IPS-18c (cell line): ENCODE measurements around the gene OR9A2.

Source experiments
- H3K4me3 ChIP-seq: 2 replicates; pipeline ENCODE4 v1.7.0; 2013; ENCODE audit warnings: low read depth, mild to moderate bottlenecking, low read length, moderate library complexity; ENCODE audit not compliant: insufficient read depth
- H3K9me3 ChIP-seq: one replicate; pipeline ENCODE4 v1.6.1; 2013; ENCODE audit warnings: mild to moderate bottlenecking, low read length, moderate library complexity; ENCODE audit not compliant: control insufficient read depth, insufficient read depth

OR9A2 gene

DNA sequence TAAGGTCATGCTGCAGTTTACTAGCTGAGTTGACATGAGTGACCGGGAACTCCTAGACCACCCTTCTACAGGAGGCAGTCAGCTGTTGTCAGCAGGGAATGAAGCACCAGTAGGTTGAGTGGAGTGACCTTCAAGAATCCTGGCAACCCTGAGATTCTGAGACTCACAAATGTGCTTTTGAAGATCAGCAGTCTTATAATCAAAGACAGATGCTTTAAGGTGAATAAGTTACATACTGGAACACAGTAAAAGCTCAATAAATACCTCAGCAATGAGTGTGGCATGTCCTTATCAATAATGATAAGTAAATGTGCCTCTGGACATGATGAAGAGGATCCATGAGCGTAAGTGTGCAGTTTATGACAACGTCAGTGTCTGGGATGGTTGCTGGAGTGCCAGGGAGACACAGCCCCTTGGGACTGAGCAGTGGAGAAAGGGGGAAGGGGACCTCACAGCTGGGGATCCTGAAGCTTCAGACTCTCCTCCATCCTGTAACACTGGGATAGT is 13.3 kb upstream of the OR9A2 start:
- Histone ChIP-seq H3K9me3 (no peaks in the 10 kb centered on the region), H3K4me3 (no peak overlapping the region)

DNA sequence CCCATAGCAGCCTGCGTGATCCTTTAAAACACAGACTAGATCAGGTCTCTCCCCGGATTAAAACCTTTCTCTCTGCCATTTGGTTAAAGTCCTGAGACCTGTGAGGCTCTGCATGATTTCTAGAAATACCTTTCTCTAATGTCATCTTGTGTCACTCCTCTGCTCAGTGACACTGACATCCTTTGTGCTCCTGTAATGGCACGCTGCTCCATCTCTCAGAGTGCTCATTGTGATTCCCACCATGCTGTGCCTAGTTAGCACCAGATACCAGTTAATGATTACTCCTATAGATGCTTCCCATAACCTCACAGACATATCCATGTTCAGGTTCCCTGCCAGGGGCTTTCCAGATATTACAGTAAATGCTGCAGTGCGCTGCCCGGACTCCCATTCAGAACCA is 11.7 kb upstream of the OR9A2 start:
- H3K9me3 ChIP-seq = no peaks in the 10 kb centered on the region
- H3K4me3 ChIP-seq = no peak overlapping the region

- no peak overlapping the region for H3K4me3 ChIP-seq
- no peaks in the 10 kb centered on the region for H3K9me3 ChIP-seq
Measured at GRCh38 chr7:143027683-143028082, 751 bp upstream of the OR9A2 start.

- no peak overlapping the region for H3K4me3 ChIP-seq
- H3K9me3 ChIP-seq = no peaks in the 10 kb centered on the region
Measured at GRCh38 chr7:143025371-143025770, 1.6 kb downstream of the OR9A2 start.

GRCh38 chr7:143023047-143023446 is 3.9 kb downstream of the OR9A2 start:
- Histone ChIP-seq H3K4me3 (no peak overlapping the region), H3K9me3 (no peaks in the 10 kb centered on the region)

GRCh38 chr7:143018931-143019330 is 8.0 kb downstream of the OR9A2 start:
- Histone ChIP-seq H3K9me3 (no peaks in the 10 kb centered on the region), H3K4me3 (no peak overlapping the region)

- no peak overlapping the region for H3K4me3 ChIP-seq
- no peaks in the 10 kb centered on the region for H3K9me3 ChIP-seq
Measured at GRCh38 chr7:143016996-143017395, 9.9 kb downstream of the OR9A2 start.

DNA sequence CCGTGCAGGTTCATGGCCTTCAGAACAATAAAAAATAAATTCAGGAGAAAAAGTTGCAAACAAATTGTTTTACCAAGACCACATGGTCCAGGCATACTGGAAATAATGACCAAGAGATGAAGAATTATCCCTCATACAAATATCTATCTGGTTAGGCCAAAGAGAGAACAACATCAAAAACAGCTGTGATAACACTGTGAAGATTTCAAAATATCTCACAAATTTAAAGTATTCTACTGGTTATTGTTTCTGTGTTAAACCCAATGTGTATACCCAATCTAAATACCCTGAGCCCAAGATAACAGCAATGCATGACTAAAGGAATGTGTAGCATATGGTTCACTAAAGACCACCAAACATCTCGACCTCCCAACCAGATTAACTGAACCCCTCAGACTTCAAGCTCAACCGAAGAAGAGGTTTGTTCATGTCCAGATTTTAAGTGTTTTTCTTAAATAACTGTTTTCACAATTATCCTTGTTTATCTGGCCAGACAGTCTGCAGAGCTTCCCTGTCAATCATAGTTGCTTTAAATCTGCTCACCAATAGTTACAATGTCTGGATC is 10.9 kb downstream of the OR9A2 start:
- H3K9me3 ChIP-seq = no peaks in the 10 kb centered on the region
- no peak overlapping the region for H3K4me3 ChIP-seq

GRCh38 chr7:143015084-143015483 is 11.8 kb downstream of the OR9A2 start:
- H3K4me3 ChIP-seq = no peak overlapping the region
- H3K9me3 ChIP-seq = no peaks in the 10 kb centered on the region

GRCh38 chr7:143013893-143014292 is 13.0 kb downstream of the OR9A2 start:
- Histone ChIP-seq H3K9me3 (no peaks in the 10 kb centered on the region), H3K4me3 (no peak overlapping the region)

GRCh38 chr7:143013473-143013872 is 13.5 kb downstream of the OR9A2 start:
- H3K4me3 ChIP-seq = no peak overlapping the region
- H3K9me3 ChIP-seq = no peaks in the 10 kb centered on the region

- no peaks in the 10 kb centered on the region for H3K9me3 ChIP-seq
- H3K4me3 ChIP-seq = no peak overlapping the region
Measured at GRCh38 chr7:143012409-143012808, 14.5 kb downstream of the OR9A2 start.

DNA sequence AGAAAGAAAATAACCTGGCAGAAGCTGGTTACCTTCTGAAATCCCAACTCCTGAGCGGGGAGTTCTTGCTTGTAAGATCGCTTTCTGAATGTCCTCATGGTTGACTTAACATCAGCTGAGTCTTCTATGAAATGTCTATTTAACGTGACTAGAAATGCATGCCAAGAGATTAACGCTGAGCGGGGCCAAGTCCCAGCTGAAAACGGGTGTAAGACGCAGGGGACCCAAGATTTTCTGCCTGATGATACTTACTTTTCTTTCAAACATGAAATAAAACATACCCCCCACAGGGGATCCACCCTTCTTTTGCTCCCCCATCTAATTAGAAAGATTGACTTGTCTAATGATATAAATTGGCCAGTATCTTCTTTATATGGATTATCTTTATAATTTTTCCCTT is 14.9 kb downstream of the OR9A2 start:
- no peak overlapping the region for H3K4me3 ChIP-seq
- no peaks in the 10 kb centered on the region for H3K9me3 ChIP-seq

GRCh38 chr7:143008007-143008901 is 18.7 kb downstream of the OR9A2 start:
- H3K4me3 ChIP-seq = no peak overlapping the region
- no peaks in the 10 kb centered on the region for H3K9me3 ChIP-seq

DNA sequence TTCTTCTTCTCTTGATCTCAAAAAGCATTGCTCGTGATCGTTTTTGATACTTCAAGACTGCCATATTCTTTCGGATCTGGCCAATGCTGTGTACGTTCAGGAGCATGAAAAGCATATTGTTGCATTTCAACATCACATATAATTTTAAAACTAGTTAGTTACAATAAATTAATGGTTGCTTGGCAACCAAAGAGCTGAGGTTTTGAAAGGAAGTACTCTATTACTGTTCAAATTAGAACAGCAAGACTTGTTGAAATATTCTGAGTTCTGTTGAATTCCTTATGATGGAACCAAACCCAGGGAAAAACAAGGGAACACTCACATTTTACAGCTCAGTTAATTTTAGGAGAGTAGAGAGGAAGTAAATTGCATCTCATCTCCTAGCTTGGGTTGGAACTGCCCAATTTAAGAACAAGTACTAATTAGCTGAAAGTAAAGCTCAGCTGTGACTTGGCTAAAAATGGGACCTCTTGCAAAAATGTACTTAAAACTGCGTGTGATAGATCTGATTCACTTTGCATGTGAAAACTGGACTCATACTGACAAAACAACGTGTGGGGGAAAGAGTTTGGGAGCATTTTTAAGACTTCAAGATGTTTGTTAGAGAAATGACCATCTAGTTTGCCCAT is 21.2 kb downstream of the OR9A2 start:
- Histone ChIP-seq H3K4me3 (no peak overlapping the region), H3K9me3 (no peaks in the 10 kb centered on the region)

- H3K4me3 ChIP-seq = no peak overlapping the region
- H3K9me3 ChIP-seq = no peaks in the 10 kb centered on the region
Measured at GRCh38 chr7:143003393-143004051, 23.4 kb downstream of the OR9A2 start.

DNA sequence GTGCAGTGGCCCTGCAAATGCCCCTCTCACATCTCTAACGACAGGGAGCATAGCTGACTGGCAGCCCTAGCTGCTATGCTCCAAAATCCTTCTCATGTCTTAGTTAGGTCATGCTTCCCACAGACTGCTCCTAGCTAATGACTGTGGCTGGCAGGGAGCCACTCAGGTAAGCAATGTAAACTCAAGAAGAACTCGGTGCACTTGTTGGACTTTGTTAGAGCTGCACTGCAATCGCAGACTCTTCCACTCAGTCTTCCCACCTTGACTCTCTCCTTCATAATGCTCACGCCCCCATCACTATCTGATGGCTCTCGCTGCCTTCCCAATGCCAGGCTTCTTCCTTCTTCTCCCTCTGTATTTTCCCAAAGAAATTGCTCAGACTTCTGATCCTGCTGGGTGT is 24.0 kb downstream of the OR9A2 start:
- Histone ChIP-seq H3K4me3 (no peak overlapping the region), H3K9me3 (no peaks in the 10 kb centered on the region)

DNA sequence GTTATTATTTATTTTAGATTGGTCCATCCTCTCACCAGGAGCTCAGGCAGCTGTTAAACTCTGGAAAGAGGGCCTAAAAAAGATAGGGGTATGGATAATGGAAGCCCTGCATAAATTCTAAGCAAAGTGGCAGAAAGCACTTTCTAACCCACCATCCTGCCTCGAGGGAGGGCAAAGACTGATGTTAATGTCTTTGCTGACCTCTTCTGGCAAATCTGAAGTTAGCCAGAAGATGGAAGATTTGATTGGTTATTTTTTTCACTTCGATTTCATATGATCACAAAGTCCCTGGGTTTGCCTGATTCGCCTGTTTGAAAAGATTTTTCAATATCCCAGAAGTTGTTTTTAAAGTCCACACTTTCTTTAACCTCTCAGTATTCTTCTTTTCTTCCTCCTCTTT is 24.8 kb downstream of the OR9A2 start:
- Histone ChIP-seq H3K9me3 (no peaks in the 10 kb centered on the region), H3K4me3 (no peak overlapping the region)
